NK-92 treated with Interleukin-12 subunit alpha and Interleukin-12 subunit beta, amount 100 ng/mL, for 24 hours (cell line): Measurements from ENCODE around the gene ATOH1.

Experiments used
- DNase-seq: peaks from one replicate; lab custom pipeline; 2025; lab: John Stamatoyannopoulos, UW

Gene ATOH1

GRCh38 chr4:93835929-93836328, 7.4 kb downstream of the ATOH1 start:
- DNase-seq, result no peak

DNA sequence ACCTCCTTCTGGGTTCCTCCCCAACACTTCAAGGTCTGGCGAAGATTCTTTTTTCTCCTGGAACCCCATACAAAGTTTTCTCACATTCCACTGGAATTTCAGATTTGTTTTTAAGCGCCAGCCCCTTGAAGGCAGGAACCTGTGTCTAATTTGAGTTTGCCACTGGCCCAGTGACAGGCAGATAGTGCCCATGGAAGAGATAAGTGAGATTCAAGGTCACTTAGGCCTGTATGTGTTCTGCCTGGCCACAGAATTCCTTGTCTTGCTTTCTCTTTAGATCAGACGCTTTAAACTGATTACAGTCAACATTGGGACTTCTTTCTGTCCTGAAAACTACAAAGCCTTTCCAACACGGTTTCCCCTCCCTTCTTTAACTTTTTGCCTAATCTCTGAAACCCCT, 11.2 kb downstream of the ATOH1 start:
- no peak for DNase-seq

DNA sequence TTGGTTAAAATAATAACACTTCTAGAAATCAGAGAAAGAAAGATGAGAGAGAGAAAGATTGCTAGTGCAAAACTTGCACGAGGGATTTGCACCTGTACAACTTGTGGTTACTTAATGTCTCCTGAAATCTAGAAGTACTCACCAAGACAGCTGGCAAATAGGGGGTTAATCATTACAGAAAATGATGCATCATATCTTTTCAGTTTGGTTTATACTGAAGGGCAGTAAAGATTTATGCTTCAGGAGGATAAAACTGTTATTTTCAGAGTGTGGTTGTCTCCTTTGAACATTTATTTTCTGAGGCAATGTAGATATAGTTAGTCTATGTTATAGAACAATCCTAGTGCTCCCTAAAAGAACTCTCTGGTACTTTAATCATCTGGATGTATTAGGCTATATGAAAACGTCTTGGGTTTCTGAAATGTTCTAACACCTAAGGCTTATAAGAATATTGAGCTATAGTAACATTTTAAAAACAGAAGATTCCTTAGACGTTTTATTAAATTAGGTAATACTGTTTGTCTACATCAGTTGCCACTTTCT, 13.3 kb downstream of the ATOH1 start:
- no peak for DNase-seq

- DNase-seq, result no peak
Measured at GRCh38 chr4:93842601-93843252, 14.2 kb downstream of the ATOH1 start.

GRCh38 chr4:93843772-93844171, 15.2 kb downstream of the ATOH1 start:
- no peak for DNase-seq

DNA sequence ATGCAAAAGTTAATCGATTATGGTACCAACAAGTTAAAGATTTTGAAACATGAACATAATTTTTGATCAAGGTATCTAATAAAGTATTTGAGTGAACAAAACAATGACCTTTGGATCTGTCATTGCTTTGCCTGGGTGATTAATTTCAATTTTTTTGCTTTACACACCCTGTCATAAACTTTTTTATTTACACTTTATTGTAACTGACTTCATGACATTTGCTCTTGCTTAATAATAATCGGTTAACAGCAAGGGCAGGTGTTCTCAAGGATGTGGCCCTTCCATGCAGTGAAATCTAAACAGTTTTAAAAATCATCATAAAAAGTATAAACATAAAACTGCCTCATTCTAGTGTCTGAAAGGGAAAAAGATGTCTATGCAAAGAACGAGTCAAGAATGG, 24.1 kb downstream of the ATOH1 start:
- DNase-seq, result no peak

DNA sequence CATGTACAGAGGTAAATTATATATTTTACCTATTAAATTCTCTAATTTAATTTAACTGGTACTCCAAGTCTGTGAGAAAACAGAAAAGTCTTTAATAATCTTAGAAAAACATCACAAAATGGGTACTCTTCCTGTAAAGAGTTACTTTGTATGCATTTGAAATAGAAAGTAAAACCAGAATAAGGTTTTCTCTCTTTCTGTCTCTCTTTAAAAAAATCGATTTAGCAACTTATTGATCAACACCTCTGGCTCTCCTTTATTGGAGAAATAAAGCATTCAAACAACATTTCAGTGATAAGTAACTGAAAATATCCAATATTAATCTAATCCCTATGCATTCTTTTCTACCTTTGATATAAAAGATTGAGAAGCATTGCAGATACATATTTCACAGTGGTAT, 27.4 kb downstream of the ATOH1 start:
- no peak for DNase-seq

DNA sequence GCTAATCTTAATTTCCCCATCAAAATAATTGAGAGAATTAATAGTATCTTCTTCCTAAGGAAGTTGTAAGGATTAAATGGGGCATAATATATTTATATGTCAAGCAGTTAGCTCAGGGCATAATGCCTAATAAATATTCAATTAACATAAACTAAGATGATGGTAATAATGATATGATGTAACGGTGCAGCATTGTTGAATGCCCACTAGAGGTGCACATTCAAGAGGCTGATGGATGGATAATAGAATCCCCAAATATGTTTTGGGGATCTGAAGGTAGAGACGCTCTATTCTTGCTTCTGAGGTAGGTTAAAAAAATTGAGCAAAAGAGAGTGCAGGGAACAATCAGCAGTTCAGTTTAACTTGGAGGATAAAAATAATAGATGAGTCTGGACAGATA, 37.1 kb downstream of the ATOH1 start:
- DNase-seq, result no peak

DNA sequence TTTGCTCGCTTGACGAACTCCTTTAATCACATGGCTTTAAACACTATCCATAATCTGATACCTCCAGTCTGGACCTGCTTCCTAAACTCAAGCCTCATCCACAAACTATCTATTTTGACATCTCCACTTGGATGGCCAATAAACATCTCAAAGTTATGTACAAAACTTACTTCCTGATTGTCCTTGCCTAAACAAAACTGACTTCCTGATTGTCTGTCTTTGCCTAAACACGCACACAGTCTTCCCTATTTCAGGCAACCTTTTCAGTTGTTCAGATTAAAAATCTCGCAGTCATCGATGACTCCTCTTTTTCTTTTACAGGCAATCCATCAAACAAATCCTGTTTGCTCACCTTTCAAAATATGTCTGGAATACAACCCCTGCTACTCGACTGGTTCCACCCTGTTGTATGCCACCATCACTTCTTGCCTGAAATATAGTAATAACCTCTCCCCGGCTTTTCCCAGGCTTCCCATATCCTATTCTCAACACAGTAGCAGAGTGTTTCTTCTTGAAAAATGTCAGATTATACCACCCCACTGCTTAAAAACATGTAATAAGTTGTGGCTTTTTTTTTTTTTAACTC, 39.0 kb downstream of the ATOH1 start:
- DNase-seq, result no peak

DNA sequence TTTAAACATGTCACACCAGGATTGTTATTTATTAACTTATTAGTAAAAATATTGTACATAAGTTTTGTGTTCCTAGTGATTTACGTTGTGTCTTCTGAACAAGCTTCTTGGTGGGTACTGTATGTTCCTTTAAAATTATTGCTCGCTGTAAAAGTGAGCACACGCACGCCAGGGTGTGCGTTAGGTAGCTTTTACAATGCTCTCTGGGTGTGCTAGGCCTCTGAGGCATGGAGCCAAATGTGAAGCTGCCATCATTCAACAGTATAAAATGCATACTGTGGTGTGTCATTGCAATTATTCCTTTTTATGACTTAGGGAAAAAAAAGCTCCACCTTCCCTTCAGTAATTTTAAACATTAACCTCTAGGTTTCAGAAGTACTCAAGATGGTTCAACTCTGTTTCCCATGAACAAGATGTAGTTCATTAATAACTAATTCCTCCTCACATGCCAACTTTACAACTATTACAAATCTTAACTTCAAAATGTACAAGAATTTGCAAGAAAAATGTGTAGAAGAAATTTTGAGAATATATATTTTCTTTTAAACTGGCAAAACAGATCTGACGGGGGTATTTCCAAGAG, 42.4 kb downstream of the ATOH1 start:
- no peak for DNase-seq

GRCh38 chr4:93876754-93877153, 48.2 kb downstream of the ATOH1 start:
- no peak for DNase-seq

- no peak for DNase-seq
Measured at GRCh38 chr4:93878566-93878965, 50.0 kb downstream of the ATOH1 start.

- DNase-seq, result no peak
Measured at GRCh38 chr4:93879919-93880318, 51.4 kb downstream of the ATOH1 start.
